ENCODE data around the gene MIPEP. TPM values are rescaled to one million over a fixed set of nuclear protein-coding genes. Genes with fewer than 3 reads are reported as not detected.

The MIPEP gene
- polyA plus RNA-seq, 1 donor (not counting 4 experiments of a cell fraction or from before 2014, with no cell fraction given): 35.0 TPM

GRCh38 chr13:23776698-23777574 lies 112.3 kb downstream of the MIPEP start:
- TF ChIP-seq EZH2 (IDR thresholded peaks at IDR 0.05; ENCODE audit: low read length) (no peak), CTCF (optimal IDR thresholded peaks at IDR 0.05 in 1 of 3, IDR thresholded peaks at IDR 0.05 in 1 of 3, conservative IDR thresholded peaks at IDR 0.05 in 1 of 3; ENCODE audit: extremely low read depth in 1 of 3, insufficient read depth in 2 of 3, low read length in 3 of 3) (no peak)
- FAIRE-seq: no peak

DNA sequence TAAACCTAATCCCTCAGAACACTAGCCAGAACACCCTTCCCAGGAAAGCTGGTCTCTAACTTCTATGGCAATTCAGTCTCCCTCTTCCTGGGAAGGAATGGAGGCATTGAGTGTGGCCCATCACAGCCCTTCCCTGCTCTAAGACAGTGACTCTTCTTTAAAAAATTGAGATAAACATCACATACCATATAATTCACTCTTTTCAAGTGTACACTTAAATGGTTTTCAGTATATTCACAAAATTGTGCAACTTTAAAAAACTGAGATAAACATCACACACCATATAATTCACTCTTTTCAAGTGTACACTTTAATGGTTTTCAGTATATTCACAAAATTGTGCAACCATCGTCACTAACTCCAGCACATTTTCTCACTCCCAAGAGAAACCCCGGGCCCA lies 116.5 kb downstream of the MIPEP start:
- DNase-seq (ENCODE audit: low read depth, low spot score) (no peak), FAIRE-seq (no peak)
- TF ChIP-seq EZH2 (IDR thresholded peaks at IDR 0.05; ENCODE audit: low read length): no peak
- no peak for TF ChIP-seq CTCF (optimal IDR thresholded peaks at IDR 0.05 in 1 of 3, IDR thresholded peaks at IDR 0.05 in 1 of 3, conservative IDR thresholded peaks at IDR 0.05 in 1 of 3; ENCODE audit: extremely low read depth in 1 of 3, insufficient read depth in 2 of 3, low read length in 3 of 3)
- H3K9ac ChIP-seq (ENCODE audit: control insufficient read depth, extremely low read depth, insufficient read depth, low read length): no peak overlapping the region
- no peaks in the 10 kb centered on the region for H3K9me1 ChIP-seq (ENCODE audit: control insufficient read depth, extremely low read depth, insufficient read depth, low read length)
- dilution Hi-C loops (cut with MboI; ENCODE audit: extremely low pct_ligation_motif_present, low sequenced_read_pairs): no loop called here
- H2AFZ ChIP-seq (ENCODE audit: control insufficient read depth, low read length): no peak overlapping the region
- H3K27me3 ChIP-seq (ENCODE audit: control insufficient read depth, extremely low read depth, insufficient read depth, low read length): no peaks in the 10 kb centered on the region
- H3K4me2 ChIP-seq (ENCODE audit: control insufficient read depth, extremely low read depth, insufficient read depth, low read depth, low read length): peak overlapping the region; percentile 41
- peak overlapping the region; percentile 67 for H3K27ac ChIP-seq (ENCODE audit: control insufficient read depth, insufficient read depth, low read length)
- H4K20me1 ChIP-seq (ENCODE audit: control insufficient read depth, extremely low read depth, insufficient read depth, low read length): no peaks in the 10 kb centered on the region
- no peak overlapping the region for H3K4me3 ChIP-seq (ENCODE audit: control insufficient read depth in 2 of 3, extremely low read depth in 1 of 3, insufficient read depth in 2 of 3, low read depth in 1 of 3, low read length in 3 of 3)
- H3K36me3 ChIP-seq (ENCODE audit: control insufficient read depth in 2 of 2, extremely low read depth in 1 of 2, insufficient read depth in 2 of 2, low read length in 2 of 2): no peaks in the 10 kb centered on the region
- peaks cover 28% of the 10 kb centered on the region for H3K4me1 ChIP-seq (ENCODE audit: control insufficient read depth, extremely low read depth, insufficient read depth, low read length)
- no peaks in the 10 kb centered on the region for H3K79me2 ChIP-seq (ENCODE audit: control insufficient read depth, insufficient read depth, low read length)
- H3K9me3 ChIP-seq (ENCODE audit: control insufficient read depth, low read depth, low read length): no peaks in the 10 kb centered on the region

More at GRCh38 chr13:23776698-23777574, 112.3 kb downstream of the MIPEP start:
- Histone ChIP-seq H3K27me3 (ENCODE audit: control insufficient read depth, extremely low read depth, insufficient read depth, low read length) (no peaks in the 10 kb centered on the region), H3K9ac (ENCODE audit: control insufficient read depth, extremely low read depth, insufficient read depth, low read length) (no peak overlapping the region), H3K4me1 (ENCODE audit: control insufficient read depth, extremely low read depth, insufficient read depth, low read length) (peaks cover 8% of the 10 kb centered on the region), H3K79me2 (ENCODE audit: control insufficient read depth, insufficient read depth, low read length) (no peaks in the 10 kb centered on the region), H3K36me3 (ENCODE audit: control insufficient read depth in 2 of 2, extremely low read depth in 1 of 2, insufficient read depth in 2 of 2, low read length in 2 of 2) (no peaks in the 10 kb centered on the region), H3K9me3 (ENCODE audit: control insufficient read depth, low read depth, low read length) (no peaks in the 10 kb centered on the region), H3K4me3 (ENCODE audit: control insufficient read depth in 2 of 3, extremely low read depth in 1 of 3, insufficient read depth in 2 of 3, low read depth in 1 of 3, low read length in 3 of 3) (no peak overlapping the region), H3K9me1 (ENCODE audit: control insufficient read depth, extremely low read depth, insufficient read depth, low read length) (no peaks in the 10 kb centered on the region), H4K20me1 (ENCODE audit: control insufficient read depth, extremely low read depth, insufficient read depth, low read length) (no peaks in the 10 kb centered on the region), H3K4me2 (ENCODE audit: control insufficient read depth, extremely low read depth, insufficient read depth, low read depth, low read length) (no peak overlapping the region), H3K27ac (ENCODE audit: control insufficient read depth, insufficient read depth, low read length) (no peak overlapping the region), H2AFZ (ENCODE audit: control insufficient read depth, low read length) (no peak overlapping the region)
- dilution Hi-C loops (cut with MboI; ENCODE audit: extremely low pct_ligation_motif_present, low sequenced_read_pairs): no loop called here
- no peak for DNase-seq (ENCODE audit: low read depth, low spot score)
